GM19467 (cell line): ENCODE measurements around the gene TPSAB1.
"Not testable (repeated sequence)": the region's sequence is repeated elsewhere in the genome, so short reads cannot be mapped to it uniquely, and the experiment has no call there.

ENCODE experiments used
- ATAC-seq: cut with Tn5 transposase; IDR thresholded peaks from one replicate; pipeline ENCODE4 v1.9.1; 2021; ENCODE audit warnings: mild to moderate bottlenecking, moderate library complexity; ENCODE audit not compliant: unreplicated experiment

Gene TPSAB1

GRCh38 chr16:1240436-1240835 is at the start of gene TPSAB1:
TSS of gene TPSAB1 (plus strand) at chr16:1240705. CDS start at chr16:1240939, 234 bp downstream.
- ATAC-seq, result not testable (repeated sequence)

- ATAC-seq, result not testable (repeated sequence)
These were observed 49.7 kb upstream of the TPSAB1 start for GRCh38 chr16:1190789-1191188.

- ATAC-seq, result no peak
These were observed 48.0 kb upstream of the TPSAB1 start for GRCh38 chr16:1192384-1193073.

GRCh38 chr16:1193143-1193824 is 47.2 kb upstream of the TPSAB1 start:
- ATAC-seq, result no peak

- ATAC-seq, result no peak
These were observed 46.5 kb upstream of the TPSAB1 start for GRCh38 chr16:1193825-1194581.

GRCh38 chr16:1194665-1195392 is 45.7 kb upstream of the TPSAB1 start:
- ATAC-seq, result no peak

- ATAC-seq, result no peak
These were observed 45.2 kb upstream of the TPSAB1 start for GRCh38 chr16:1195393-1195666.

- ATAC-seq, result no peak
These were observed 44.0 kb upstream of the TPSAB1 start for GRCh38 chr16:1196494-1196893.

- ATAC-seq, result no peak
These were observed 43.2 kb upstream of the TPSAB1 start for GRCh38 chr16:1197237-1197866.

GRCh38 chr16:1198194-1198593 is 42.3 kb upstream of the TPSAB1 start:
- ATAC-seq, result no peak

GRCh38 chr16:1198671-1199346 is 41.7 kb upstream of the TPSAB1 start:
- ATAC-seq, result not testable (repeated sequence)

GRCh38 chr16:1199347-1200013 is 41.0 kb upstream of the TPSAB1 start:
- no peak for ATAC-seq

GRCh38 chr16:1200014-1200627 is 40.4 kb upstream of the TPSAB1 start:
- ATAC-seq, result no peak

GRCh38 chr16:1201444-1201843 is 39.1 kb upstream of the TPSAB1 start:
- no peak for ATAC-seq

- no peak for ATAC-seq
These were observed 38.2 kb upstream of the TPSAB1 start for GRCh38 chr16:1202274-1202673.

- no peak for ATAC-seq
These were observed 35.6 kb upstream of the TPSAB1 start for GRCh38 chr16:1204933-1205332.

- no peak for ATAC-seq
These were observed 34.2 kb upstream of the TPSAB1 start for GRCh38 chr16:1206326-1206725.

- no peak for ATAC-seq
These were observed 33.7 kb upstream of the TPSAB1 start for GRCh38 chr16:1206786-1207185.

GRCh38 chr16:1208239-1208830 is 32.2 kb upstream of the TPSAB1 start:
- no peak for ATAC-seq
